ENCODE results near the gene PRKCB. TPM values are rescaled to one million over a fixed set of nuclear protein-coding genes. Genes with fewer than 3 reads are reported as not detected.

The PRKCB gene
- total and polyA plus RNA-seq, 2 experiments from 2014 or later: 0.70 to 0.92 TPM

DNA sequence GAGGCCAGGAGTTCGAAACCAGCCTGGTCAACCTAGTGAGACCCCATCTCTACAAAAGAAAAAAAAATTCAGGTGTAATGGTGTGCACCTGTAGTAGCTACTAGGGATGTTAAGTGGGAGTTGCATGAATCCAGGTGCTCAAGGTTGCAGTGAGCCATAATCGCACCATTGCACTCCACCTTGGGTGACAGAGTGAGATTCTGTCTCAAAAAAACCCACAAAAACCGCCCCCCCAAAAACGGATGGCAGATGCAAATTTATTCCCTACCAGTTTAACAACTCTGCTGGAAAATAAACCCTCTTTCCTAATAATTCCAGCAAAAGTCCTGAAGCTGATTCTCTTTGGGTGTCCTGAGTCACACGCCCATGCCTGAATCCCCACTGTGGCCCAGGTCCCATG, 140.3 kb downstream of the PRKCB start:
- H3K36me3 ChIP-seq (replicated peaks; ENCODE audit: insufficient read depth, low read depth): no peaks in the 10 kb centered on the region
- DNase-seq (ENCODE audit: low spot score): no peak
- H2AFZ ChIP-seq: no peak overlapping the region
- no peak overlapping the region for H3K4me3 ChIP-seq
- no peaks in the 10 kb centered on the region for H3K9me3 ChIP-seq (ENCODE audit: low read depth)
- H3K4me1 ChIP-seq (ENCODE audit: insufficient read depth): no peaks in the 10 kb centered on the region
- H3K9me2 ChIP-seq (replicated peaks; ENCODE audit: insufficient read depth): no peaks in the 10 kb centered on the region
- no peak overlapping the region for H3K4me2 ChIP-seq
- no peaks in the 10 kb centered on the region for H3K79me2 ChIP-seq
- H3K27ac ChIP-seq: no peak overlapping the region
- WGBS (ENCODE audit: low lambda C conversion rate, missing lambda C conversion rate): 82% methylated on average over 5 of the region's 5 CpGs
- H4K20me1 ChIP-seq (ENCODE audit: insufficient read depth, poor library complexity, severe bottlenecking): no peaks in the 10 kb centered on the region
- H3K27me3 ChIP-seq: no peaks in the 10 kb centered on the region
- TF ChIP-seq CTCF (IDR thresholded peaks at IDR 0.05; ENCODE audit: poor library complexity) (no peak), EZH2 (IDR thresholded peaks at IDR 0.05; ENCODE audit: borderline replicate concordance) (no peak), EZH2phosphoT487 (IDR thresholded peaks at IDR 0.05; ENCODE audit: low read depth, severe bottlenecking, unreplicated experiment) (no peak)

GRCh38 chr16:23976524-23976923, 140.7 kb downstream of the PRKCB start:
- Histone ChIP-seq H3K4me2 (no peak overlapping the region), H3K9me3 (ENCODE audit: low read depth) (no peaks in the 10 kb centered on the region), H3K4me3 (no peak overlapping the region), H3K4me1 (ENCODE audit: insufficient read depth) (no peaks in the 10 kb centered on the region), H3K27me3 (no peaks in the 10 kb centered on the region), H3K36me3 (replicated peaks; ENCODE audit: insufficient read depth, low read depth) (no peaks in the 10 kb centered on the region), H3K27ac (no peak overlapping the region), H4K20me1 (ENCODE audit: insufficient read depth, poor library complexity, severe bottlenecking) (no peaks in the 10 kb centered on the region), H2AFZ (no peak overlapping the region), H3K9me2 (replicated peaks; ENCODE audit: insufficient read depth) (no peaks in the 10 kb centered on the region), H3K79me2 (no peaks in the 10 kb centered on the region)
- TF ChIP-seq EZH2 (IDR thresholded peaks at IDR 0.05; ENCODE audit: borderline replicate concordance) (no peak), EZH2phosphoT487 (IDR thresholded peaks at IDR 0.05; ENCODE audit: low read depth, severe bottlenecking, unreplicated experiment) (no peak), CTCF (IDR thresholded peaks at IDR 0.05; ENCODE audit: poor library complexity) (no peak)
- no peak for DNase-seq (ENCODE audit: low spot score)
- 78% methylated on average over 3 of the region's 3 CpGs for WGBS (ENCODE audit: low lambda C conversion rate, missing lambda C conversion rate)

- no peaks in the 10 kb centered on the region for H3K4me1 ChIP-seq (ENCODE audit: insufficient read depth)
- H3K4me2 ChIP-seq: no peak overlapping the region
- H3K9me2 ChIP-seq (replicated peaks; ENCODE audit: insufficient read depth): no peaks in the 10 kb centered on the region
- TF ChIP-seq EZH2 (IDR thresholded peaks at IDR 0.05; ENCODE audit: borderline replicate concordance): no peak
- no peak for TF ChIP-seq CTCF (IDR thresholded peaks at IDR 0.05; ENCODE audit: poor library complexity)
- no peak for TF ChIP-seq EZH2phosphoT487 (IDR thresholded peaks at IDR 0.05; ENCODE audit: low read depth, severe bottlenecking, unreplicated experiment)
- no peaks in the 10 kb centered on the region for H3K79me2 ChIP-seq
- peaks cover 3% of the 10 kb centered on the region for H3K27me3 ChIP-seq
- no peak overlapping the region for H3K27ac ChIP-seq
- 93% methylated on average over 6 of the region's 6 CpGs for WGBS (ENCODE audit: low lambda C conversion rate, missing lambda C conversion rate)
- DNase-seq (ENCODE audit: low spot score): no peak
- no peak overlapping the region for H3K4me3 ChIP-seq
- no peaks in the 10 kb centered on the region for H3K9me3 ChIP-seq (ENCODE audit: low read depth)
- H4K20me1 ChIP-seq (ENCODE audit: insufficient read depth, poor library complexity, severe bottlenecking): no peaks in the 10 kb centered on the region
- no peak overlapping the region for H2AFZ ChIP-seq
- no peaks in the 10 kb centered on the region for H3K36me3 ChIP-seq (replicated peaks; ENCODE audit: insufficient read depth, low read depth)
These were observed 143.7 kb downstream of the PRKCB start for GRCh38 chr16:23979441-23979840.

GRCh38 chr16:23979982-23980381, 144.2 kb downstream of the PRKCB start:
- no peak for TF ChIP-seq CTCF (IDR thresholded peaks at IDR 0.05; ENCODE audit: poor library complexity)
- TF ChIP-seq EZH2phosphoT487 (IDR thresholded peaks at IDR 0.05; ENCODE audit: low read depth, severe bottlenecking, unreplicated experiment): no peak
- no peak for TF ChIP-seq EZH2 (IDR thresholded peaks at IDR 0.05; ENCODE audit: borderline replicate concordance)
- no peak for DNase-seq (ENCODE audit: low spot score)
- no peak overlapping the region for H3K4me2 ChIP-seq
- H3K27ac ChIP-seq: no peak overlapping the region
- 93% methylated on average over 4 of the region's 4 CpGs for WGBS (ENCODE audit: low lambda C conversion rate, missing lambda C conversion rate)
- peaks cover 3% of the 10 kb centered on the region for H3K27me3 ChIP-seq
- no peaks in the 10 kb centered on the region for H3K36me3 ChIP-seq (replicated peaks; ENCODE audit: insufficient read depth, low read depth)
- H3K4me3 ChIP-seq: no peak overlapping the region
- H3K9me2 ChIP-seq (replicated peaks; ENCODE audit: insufficient read depth): no peaks in the 10 kb centered on the region
- H3K79me2 ChIP-seq: no peaks in the 10 kb centered on the region
- no peak overlapping the region for H2AFZ ChIP-seq
- H3K9me3 ChIP-seq (ENCODE audit: low read depth): no peaks in the 10 kb centered on the region
- H3K4me1 ChIP-seq (ENCODE audit: insufficient read depth): no peaks in the 10 kb centered on the region
- no peaks in the 10 kb centered on the region for H4K20me1 ChIP-seq (ENCODE audit: insufficient read depth, poor library complexity, severe bottlenecking)
